Head of caudate nucleus (tissue), 42 donors: Measurements from ENCODE around the gene AMMECR1.

Experiments
- DNase-seq, 42 donors: peaks; one replicate each; pipeline versions ENCODE4 v3.0.0 to v3.0.0-alpha.2; 2020 to 2021; ENCODE audit warnings: mixed read lengths in 7 of 42
- intact Hi-C: fragments of 100-400 bp; cut with DNase I; formaldehyde crosslinking; loops from one replicate; pipeline ENCODE4 v1.15.0; 2022

Gene AMMECR1

DNA sequence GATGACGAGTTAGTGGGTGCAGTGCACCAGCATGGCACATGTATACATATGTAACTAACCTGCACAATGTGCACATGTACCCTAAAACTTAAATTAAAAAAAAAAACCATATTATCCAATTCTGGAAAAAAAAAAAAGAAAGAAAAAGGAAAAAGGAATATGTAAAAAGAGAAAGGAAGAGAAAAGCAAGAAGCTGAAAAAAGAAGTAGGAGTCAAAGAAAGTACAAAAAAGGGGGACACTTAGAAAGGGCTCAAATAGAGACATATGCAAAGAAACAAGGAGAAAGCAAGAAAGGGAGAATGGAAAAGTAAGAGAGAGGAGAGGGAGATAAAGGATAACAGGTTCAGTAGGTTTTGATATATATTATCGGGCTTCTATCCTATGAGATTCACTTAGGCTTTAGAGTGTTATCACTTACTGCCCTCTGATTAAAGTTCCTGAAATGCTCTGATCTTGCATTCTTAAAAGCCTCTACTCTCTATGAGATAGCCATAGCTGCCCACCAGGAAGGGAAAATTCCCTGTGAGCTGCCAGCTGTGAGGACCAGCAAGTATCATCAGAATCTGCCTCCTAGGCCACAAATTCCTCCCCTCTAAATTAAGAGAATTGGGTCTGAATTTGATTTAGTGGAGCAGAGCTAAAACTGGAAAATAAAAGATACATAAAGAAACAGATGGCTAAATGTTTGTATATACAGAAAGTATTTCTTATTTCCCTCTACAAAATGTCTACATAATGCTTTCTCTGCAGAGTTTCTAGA, 95.2 kb downstream of the AMMECR1 start:
- no peak for DNase-seq
- intact Hi-C loops: no loop called here

DNA sequence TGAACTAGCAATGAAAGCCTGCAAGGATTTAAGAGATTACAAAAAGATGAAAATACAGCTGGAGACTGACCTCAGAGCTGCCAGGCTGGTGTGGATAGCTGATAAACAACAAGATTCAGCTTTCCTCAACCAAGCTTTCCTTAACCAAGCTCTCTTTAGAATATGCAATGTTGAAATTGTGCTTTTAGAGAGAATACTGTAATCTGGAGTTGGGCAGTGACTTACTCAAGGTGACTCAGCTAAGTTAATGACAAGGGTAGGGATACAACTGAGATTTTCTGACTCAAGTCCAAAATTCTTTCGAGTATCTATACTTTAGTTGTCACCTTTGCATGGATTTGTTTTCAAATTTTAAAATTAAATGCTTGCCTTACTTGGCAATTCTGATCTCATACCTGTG, 98.0 kb downstream of the AMMECR1 start:
- DNase-seq: no peak
- intact Hi-C loops: no loop called here

DNA sequence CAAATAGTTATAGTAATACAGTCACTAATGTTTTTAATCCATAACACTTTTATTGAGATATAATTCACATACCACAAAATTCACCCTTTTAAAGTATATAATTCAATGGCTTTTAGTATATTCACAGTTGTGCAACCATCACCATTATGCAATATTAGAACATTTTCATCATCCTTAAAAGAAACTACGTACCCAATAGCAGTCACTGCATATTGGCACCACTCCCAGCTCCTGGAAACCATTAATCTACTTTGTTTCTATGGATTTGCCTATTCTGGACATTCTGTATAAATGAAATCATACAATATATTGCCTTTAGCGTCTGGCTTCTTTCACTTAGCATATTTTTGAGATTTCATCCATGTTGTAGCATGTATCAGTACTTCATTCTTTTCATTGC, 99.3 kb downstream of the AMMECR1 start:
- no peak for DNase-seq

DNA sequence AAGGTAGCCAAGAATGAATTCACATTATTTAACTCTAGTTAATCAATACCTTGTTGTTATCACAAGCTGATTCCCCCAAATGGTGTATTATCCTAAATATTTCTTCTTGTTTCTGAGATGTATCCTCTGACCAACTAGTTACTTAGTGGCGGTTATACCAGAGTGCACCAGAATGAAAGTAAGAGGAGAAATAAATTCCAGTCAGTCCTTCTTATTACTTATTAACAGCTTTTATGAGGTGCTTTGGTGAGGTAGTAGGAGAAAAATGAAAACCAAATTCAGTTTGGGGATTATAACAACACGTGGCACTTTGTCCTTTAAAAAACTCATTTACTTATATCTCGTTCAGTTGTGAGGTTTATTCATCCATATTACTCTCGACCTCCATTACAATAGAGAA, 101.9 kb downstream of the AMMECR1 start:
- intact Hi-C loops: no loop called here
- no peak for DNase-seq

More for the DNA sequence above, 99.3 kb downstream of the AMMECR1 start:
- intact Hi-C loops: no loop called here

DNA sequence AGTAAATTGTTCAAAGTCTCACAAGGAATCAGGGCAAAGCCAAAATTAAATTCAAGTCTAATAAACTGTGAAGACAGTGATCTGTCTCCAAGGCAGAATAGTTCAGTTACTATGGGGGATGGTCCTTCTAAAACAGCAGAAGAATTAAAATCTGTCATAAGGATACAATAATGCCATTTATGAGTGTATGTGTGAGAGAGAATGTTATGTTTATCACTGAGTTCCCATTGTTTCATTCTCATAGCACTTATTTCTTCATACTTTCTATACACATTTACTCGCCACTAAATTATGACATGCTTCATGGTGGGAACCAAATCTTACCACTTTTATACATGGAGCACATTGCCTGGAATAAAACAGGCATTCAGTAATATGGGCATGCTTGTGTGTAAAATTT, 102.5 kb downstream of the AMMECR1 start:
- intact Hi-C loops: no loop called here
- DNase-seq: no peak

DNA sequence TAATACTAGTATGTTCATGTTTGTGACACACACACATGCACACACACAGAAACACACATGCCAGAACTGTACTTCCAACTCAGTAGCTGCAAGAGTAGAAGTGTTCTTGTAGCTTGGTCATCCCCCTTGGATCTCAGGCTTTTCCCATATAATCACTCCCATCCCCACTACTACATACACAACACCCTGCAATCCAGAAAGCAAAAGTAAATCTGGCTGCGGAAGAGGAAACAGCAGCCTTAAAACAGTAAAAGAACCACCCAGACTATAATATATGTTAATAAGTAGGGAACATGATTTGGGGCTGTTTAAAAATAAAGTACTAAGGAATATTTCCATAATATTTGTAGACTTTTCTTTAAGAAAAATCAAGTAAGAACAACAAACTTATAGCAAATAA, 103.2 kb downstream of the AMMECR1 start:
- DNase-seq: no peak
- intact Hi-C loops: no loop called here

DNA sequence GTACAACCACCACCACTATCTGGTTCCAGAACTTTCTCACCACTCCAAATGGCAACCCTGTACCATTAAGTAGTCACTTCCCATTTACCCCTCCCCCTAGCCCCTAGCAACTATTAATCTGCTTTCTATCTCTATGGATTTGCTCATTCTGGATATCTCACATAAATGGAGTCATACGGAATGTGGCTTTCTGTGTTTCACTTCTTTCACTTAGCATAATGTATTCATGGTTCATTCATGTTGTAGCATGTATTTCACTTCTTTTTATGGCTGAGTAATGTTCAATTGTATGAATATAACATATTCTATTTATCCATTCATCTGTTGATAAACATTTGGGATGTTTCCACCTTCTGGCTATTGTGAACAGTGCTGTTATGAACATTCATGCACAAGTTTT, 104.7 kb downstream of the AMMECR1 start:
- intact Hi-C loops: no loop called here
- no peak for DNase-seq

DNA sequence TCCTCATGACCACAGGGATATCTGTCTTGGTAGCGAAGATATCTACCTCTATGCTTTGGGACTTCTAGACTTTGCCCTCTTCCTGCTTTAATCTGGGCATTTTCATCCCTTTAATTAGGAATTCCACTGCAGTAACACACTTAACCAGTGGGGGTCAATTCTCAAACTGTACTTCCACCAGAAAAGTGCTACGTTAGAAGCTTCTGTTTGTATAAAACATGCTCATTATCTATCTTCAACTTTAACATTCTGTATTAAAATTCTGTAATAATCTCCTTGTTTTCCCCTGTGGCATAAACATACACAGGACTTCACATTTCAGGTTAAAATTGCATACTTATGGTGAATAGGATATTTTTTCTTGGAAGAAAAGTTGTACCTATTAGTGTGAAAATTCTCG, 105.6 kb downstream of the AMMECR1 start:
- intact Hi-C loops: no loop called here
- DNase-seq: no peak

DNA sequence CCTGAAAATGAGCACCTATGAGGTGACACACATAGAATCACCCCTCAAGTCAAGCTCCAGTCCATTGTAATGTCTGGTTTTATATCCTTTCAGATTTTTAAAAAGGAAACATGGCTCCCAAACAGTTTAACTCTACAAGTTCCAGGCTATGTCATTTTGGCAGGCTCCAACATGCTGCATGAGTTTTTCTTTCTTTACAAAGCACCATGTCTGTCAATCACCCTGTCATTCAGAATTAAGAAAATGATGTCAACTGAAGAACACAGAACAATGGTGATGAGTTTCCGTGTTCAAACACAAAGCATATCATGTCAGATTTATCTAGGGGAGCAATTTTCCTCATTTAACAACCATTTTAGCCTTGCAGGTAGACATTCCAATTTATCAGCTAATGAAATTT, 106.5 kb downstream of the AMMECR1 start:
- DNase-seq: no peak
- intact Hi-C loops: no loop called here

DNA sequence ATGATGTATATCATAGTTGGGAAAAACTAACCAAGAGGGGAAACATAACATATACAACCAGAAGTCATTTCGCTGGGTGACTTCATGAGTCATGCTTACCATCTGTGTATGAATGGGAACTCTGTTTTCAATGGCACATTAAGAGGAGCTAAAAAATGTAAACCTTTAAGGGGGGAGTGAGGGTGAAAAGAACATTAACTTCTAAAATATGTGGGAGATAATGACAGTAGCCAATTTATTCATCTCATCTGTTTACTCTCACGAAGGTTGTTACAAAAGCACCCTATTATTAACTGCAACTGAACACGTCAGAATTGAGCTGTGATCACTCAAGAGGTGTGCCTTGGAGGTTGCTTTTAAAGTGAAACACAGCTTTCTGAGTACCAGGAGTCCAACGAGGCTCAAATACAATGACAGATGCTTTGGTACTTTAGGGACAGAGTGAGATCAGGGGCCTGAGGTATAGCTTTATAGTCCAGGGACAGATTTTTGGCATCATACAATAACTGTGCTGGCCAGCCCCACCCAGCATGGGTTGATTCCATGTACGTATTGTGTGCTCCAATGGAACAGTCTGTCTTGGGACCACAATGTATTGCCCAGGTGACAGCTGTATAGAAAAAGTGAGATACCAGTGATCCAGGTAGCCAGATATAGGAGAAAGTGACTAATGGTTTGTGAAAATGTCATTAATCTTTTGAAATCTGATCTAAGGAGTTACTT, 107.3 kb downstream of the AMMECR1 start:
- DNase-seq: no peak
- intact Hi-C loops: no loop called here

DNA sequence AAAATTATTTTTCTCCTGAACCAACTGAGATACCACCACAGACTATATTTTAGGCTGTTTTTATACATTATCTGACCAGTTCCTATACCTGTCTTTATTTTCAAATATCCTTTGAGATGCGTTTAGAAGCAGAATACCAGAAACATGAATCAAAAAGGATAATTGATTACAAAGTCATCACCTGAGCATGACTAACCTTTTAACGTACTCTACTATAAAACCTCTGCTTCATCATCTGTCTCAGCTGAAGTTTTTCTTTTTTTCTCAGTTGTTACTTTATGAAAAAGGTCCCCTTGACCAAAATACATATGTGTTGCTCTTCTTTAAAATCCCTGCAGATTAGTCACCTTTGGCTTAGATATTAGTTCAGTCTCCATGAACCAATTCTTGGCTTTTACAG, 109.8 kb downstream of the AMMECR1 start:
- no peak for DNase-seq
- intact Hi-C loops: no loop called here

DNA sequence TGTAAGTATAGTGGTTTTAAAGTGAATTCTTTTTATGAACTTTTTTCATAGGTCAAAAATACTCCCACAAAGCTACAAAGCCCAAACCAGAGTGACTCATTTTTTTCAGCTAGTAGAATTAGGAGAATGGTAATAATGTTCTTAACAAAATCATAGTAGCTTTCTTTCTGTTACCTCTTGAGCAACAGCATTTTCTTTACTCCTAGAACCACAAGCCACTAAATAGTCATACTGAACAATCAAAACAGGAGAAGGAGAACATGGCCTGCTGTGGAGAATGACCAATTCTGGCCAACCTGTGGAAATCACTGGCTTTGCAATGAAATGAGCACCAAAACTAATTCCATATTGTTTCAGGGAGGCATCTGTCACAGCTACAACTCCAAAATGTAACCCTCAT, 112.9 kb downstream of the AMMECR1 start:
- no peak for DNase-seq
- intact Hi-C loops: no loop called here

DNA sequence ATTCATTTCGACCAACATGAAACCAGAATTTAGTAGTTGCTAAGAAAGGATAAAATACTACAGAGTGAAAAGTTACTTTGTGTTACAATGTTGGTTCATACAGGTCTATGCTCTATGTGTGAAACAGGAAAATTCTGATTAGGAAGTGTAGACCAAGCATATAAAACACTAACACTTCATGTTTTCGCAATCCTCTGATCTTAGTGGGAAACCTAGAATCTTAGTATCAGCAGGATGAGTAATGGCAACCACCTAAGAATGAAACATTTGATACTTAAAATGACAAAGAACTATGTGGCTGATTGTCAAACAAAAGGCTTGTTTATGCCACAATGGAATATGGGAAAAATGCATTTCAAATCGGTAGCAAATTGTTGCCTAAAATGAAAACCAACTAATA, 116.1 kb downstream of the AMMECR1 start:
- no peak for DNase-seq
- intact Hi-C loops: no loop called here

DNA sequence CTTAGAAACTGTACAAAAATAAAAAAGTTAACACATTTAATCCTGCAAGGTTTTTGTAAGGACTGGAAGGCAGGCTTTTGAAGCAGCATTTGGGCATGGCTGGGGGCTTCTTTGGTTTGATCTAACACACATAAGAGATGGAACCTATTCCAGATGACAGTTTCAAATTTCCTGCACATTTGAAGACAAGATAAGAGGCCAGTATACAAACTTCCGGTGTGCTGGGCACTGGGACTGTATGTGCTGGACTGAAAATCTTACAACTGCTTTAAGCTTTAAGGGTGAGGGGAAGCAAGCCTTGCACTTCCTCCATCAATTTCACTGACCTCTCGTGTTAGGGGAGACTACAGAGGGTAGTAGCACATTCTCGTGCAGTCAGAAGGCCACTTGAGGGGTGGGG, 122.9 kb downstream of the AMMECR1 start:
- DNase-seq: no peak
- intact Hi-C loops: no loop called here

DNA sequence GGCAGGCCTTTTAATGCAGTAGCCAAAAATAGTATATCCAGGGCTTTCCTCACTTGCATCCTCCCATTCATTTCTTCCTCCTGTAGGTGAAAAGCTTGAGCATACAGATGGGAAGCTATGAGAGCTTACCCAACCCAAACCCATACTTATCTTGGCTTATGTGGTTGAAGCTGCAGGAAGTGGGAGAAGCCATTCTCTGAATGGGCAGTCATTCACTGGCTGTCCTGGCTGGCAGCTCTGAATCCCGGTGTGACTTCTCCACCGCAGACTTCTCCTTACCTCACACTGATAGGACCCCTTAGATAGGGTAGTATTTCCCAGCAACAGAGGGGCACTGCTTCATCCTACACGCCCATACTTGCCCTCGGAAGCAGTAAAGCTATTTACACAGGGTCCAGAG, 125.4 kb downstream of the AMMECR1 start:
- intact Hi-C loops: no loop called here
- no peak for DNase-seq

DNA sequence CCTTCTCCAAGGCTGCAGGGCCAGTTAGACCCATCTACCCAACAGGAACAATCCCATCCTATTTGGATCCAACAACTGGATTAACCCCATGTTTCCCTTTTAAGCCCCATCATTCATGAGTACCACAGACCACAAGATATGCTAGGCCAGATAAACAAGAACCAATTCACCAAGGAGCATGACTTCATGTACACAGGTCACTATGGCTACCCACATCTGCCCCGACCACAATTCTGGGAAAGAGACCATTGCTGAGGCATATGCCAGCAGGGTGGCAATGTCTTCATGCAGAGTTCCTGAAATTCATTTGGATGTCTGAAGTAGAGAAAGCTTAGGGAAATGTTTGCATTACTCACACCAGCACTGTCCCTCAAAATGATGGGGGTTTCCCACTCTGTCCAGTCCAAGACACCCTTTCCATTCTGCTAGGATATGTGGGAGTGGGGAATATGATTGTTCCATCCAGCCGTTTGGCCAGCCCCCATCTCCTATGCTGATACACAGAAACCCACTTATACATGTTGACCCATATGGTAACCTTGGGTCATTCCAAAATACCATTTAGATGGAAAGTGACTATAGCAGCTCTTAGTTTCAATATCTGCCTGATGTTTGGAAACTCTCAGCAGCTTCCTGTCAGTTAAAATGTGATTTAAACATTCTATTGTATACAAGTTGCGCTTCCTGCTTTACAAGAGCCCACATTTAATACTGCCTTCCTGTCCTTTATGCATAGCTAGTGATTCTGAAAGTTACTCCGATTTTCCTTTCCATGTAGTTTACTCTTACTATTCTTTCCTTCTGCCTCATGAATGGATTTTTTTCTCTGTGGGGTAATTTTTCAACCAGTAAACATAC, 129.0 kb downstream of the AMMECR1 start:
- no peak for DNase-seq
- intact Hi-C loops: no loop called here

DNA sequence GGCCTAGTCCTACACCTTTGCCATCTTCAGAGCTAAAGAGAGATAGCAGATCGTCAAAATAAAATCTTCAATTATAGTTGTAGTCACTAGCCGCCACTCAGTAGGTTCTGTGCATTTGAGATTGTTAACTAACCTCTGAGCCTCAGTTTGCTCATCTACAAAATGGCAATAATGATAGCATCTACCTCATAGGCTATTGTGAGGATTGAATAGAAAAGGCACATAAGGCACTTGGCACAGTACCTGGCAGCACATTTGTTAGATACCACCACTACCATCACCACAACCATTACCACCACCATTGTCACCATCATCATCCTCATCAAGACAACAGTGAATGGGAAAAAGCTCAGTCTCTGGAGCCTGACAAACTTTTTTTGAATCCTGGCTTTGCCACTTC, 134.6 kb downstream of the AMMECR1 start:
- intact Hi-C loops: no loop called here
- no peak for DNase-seq

DNA sequence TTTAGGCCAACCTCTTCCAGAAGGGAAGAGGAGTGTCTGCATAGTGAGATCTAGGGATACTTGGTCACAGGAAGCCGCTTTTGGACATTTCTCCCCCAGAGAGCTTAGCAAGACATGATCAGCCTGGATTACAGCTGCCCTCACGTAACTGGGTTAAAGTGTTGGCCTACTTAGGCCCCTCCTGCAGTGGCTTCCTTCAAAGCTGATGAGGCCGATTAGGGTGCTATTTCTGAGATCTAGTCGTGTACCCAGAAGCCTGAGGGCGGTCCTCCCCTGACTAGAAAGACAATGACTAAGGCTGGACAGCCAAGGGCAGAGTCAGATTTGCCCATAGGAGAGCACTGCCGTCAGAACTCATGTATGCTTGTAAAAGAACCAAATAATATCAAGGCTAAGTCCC, 135.0 kb downstream of the AMMECR1 start:
- no peak for DNase-seq
- intact Hi-C loops: no loop called here

DNA sequence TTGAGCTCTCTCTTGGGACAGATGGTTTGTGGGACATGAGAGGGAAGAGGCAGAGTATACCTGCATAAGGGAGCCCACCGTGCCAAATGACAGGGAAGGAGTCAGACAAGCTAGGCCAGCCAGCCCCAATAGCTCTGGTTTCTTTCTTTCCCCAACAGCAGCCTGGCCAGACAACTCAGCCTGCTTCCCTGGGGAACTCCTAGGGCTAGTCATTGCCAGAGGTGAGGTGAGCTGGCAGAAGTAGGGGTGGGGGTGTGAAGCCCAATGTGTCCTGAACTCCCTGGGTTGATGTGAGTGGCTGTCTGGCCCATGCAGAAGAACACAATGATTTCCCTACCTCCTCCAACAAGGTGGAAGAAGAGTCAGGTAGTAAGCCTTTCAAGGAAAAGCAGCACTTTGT, 135.5 kb downstream of the AMMECR1 start:
- intact Hi-C loops: no loop called here
- no peak for DNase-seq

DNA sequence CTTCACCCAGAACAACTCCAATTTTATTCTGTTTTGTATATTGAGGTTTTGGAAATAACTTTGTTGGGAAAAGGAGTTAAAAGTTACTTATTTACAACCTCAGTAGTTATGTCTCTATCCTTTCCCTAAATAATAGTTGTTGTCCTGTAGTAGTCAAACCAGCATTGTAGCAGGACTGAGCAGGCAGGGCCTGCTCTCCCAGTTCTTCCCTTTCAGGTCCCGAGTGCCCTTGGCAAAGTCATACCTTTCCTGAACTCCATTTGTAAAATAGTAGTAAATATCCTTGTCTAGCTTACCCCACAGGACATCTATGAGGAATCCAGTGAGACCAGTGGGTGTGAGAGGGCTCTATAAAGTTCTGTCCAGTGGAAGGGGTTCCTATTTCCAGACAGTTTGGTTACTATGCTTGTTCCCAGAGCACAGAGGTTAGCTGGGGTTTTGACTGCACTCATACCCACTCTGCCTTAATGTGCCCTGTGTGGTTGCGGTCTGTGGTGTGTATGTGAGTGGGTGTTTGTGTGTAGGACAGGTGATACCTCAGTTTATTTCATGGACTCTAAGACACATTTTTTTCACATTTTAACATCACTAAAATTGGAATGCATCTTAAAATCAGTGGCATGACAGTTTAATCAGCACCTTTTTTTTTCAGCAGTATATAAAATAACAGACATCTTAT, 136.3 kb downstream of the AMMECR1 start:
- no peak for DNase-seq
- intact Hi-C loops: no loop called here
